Body of pancreas (tissue), 4 donors: ENCODE results near the gene SYNPO.

ENCODE experiments used
- POLR2A ChIP-seq, 3 donors: fragments of 450-650 bp; IDR thresholded peaks; one replicate each; pipeline ENCODE4 v1.6.1; 2016; ENCODE audit warnings: antibody characterized with exemption in 3 of 3, mild to moderate bottlenecking in 2 of 3
- TF ChIP-seq, protein P1 (sequence below), 7 experiments: fragments of 450-650 bp in 4 of 7; fragments of 200-600 bp in 3 of 7; sonication (generic) in 3 of 7; IDR thresholded peaks; one replicate each; pipeline ENCODE4 v1.5.1; 2016 to 2019; ENCODE audit warnings: antibody characterized with exemption in 7 of 7

DNA sequence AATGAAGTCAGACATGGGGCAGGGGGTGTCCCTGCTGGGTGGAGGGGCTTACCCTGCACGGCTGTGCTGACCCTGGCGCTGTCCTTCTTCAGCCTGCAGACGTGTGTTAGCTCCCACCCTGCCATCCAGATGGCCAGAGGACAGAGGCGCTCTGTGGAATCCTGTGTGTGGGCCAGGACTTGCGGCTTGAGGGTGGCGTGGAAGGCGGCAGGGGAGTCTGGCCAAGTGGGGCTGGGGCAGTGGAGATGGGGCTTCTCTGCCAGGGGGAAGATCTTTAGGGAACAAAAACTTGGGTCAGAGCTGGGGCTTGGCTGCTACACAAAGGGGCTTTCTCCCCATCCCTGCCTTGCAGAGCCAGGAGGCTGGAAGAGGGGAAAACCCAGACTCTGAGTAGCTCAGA, 46.5 kb upstream of the SYNPO start:
- TF ChIP-seq POLR2A (IDR thresholded peaks at IDR 0.05), result no peak
- TF ChIP-seq, protein P1, sequence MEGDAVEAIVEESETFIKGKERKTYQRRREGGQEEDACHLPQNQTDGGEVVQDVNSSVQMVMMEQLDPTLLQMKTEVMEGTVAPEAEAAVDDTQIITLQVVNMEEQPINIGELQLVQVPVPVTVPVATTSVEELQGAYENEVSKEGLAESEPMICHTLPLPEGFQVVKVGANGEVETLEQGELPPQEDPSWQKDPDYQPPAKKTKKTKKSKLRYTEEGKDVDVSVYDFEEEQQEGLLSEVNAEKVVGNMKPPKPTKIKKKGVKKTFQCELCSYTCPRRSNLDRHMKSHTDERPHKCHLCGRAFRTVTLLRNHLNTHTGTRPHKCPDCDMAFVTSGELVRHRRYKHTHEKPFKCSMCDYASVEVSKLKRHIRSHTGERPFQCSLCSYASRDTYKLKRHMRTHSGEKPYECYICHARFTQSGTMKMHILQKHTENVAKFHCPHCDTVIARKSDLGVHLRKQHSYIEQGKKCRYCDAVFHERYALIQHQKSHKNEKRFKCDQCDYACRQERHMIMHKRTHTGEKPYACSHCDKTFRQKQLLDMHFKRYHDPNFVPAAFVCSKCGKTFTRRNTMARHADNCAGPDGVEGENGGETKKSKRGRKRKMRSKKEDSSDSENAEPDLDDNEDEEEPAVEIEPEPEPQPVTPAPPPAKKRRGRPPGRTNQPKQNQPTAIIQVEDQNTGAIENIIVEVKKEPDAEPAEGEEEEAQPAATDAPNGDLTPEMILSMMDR (IDR thresholded peaks at IDR 0.05), result no peak
